DND-41 (cell line): Measurements from ENCODE around the gene TSPAN9.

ENCODE experiments used
- EZH2 ChIP-seq: IDR thresholded peaks from 3 replicates; pipeline ENCODE4 v1.6.1; 2012; ENCODE audit warnings: borderline replicate concordance, low read depth, mild to moderate bottlenecking, moderate library complexity, low read length, inconsistent platforms; ENCODE audit not compliant: severe bottlenecking
- TF ChIP-seq, protein P1 (sequence below): IDR thresholded peaks from 2 replicates; pipeline ENCODE4 v1.5.1; 2012; ENCODE audit warnings: borderline replicate concordance, low read length, moderate library complexity, mild to moderate bottlenecking; ENCODE audit not compliant: poor library complexity, severe bottlenecking; ENCODE audit errors: extremely low read depth

DNA sequence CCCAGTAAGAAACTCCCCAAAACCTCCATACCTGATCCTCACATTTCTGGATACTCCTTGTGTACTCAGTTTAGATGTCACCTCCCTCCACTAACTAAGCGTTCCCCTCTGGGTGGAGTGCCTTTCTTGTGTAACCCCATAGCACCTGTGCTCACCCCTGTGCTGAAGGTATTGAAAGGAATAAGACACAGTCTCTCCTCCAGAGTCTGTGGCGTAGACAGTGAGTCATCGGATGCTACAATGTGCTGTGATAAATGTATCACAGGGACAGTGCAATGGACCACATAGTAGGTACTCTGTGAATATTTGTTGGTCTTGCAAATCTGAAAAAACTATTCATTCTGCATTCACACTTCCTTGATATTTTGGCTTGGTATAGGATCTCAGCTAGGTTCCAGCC, 30.8 kb downstream of the TSPAN9 start:
- TF ChIP-seq, protein P1, sequence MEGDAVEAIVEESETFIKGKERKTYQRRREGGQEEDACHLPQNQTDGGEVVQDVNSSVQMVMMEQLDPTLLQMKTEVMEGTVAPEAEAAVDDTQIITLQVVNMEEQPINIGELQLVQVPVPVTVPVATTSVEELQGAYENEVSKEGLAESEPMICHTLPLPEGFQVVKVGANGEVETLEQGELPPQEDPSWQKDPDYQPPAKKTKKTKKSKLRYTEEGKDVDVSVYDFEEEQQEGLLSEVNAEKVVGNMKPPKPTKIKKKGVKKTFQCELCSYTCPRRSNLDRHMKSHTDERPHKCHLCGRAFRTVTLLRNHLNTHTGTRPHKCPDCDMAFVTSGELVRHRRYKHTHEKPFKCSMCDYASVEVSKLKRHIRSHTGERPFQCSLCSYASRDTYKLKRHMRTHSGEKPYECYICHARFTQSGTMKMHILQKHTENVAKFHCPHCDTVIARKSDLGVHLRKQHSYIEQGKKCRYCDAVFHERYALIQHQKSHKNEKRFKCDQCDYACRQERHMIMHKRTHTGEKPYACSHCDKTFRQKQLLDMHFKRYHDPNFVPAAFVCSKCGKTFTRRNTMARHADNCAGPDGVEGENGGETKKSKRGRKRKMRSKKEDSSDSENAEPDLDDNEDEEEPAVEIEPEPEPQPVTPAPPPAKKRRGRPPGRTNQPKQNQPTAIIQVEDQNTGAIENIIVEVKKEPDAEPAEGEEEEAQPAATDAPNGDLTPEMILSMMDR, result no peak
- no peak for TF ChIP-seq EZH2
